ENCODE data around the gene RNF220. TPM values are rescaled to one million over a fixed set of nuclear protein-coding genes. Genes with fewer than 3 reads are reported as not detected.
"Not testable (repeated sequence)": the region's sequence is repeated elsewhere in the genome, so short reads cannot be mapped to it uniquely, and the experiment has no call there.

RNF220 gene
- total RNA-seq, 1 experiment from 2014 or later, result 68.7 TPM

- Mint-ChIP-seq H3K27me3 (ENCODE audit: unreplicated experiment) (no peaks in the 10 kb centered on the region), H3K9me3 (ENCODE audit: low read depth, unreplicated experiment) (no peaks in the 10 kb centered on the region), H3K27ac (ENCODE audit: unreplicated experiment) (no peak overlapping the region), H3K4me1 (ENCODE audit: low read depth, unreplicated experiment) (no peaks in the 10 kb centered on the region), H3K4me3 (ENCODE audit: low read depth, unreplicated experiment) (no peak overlapping the region), H3K36me3 (ENCODE audit: insufficient read depth, unreplicated experiment) (no peaks in the 10 kb centered on the region)
- TF ChIP-seq, protein P1, sequence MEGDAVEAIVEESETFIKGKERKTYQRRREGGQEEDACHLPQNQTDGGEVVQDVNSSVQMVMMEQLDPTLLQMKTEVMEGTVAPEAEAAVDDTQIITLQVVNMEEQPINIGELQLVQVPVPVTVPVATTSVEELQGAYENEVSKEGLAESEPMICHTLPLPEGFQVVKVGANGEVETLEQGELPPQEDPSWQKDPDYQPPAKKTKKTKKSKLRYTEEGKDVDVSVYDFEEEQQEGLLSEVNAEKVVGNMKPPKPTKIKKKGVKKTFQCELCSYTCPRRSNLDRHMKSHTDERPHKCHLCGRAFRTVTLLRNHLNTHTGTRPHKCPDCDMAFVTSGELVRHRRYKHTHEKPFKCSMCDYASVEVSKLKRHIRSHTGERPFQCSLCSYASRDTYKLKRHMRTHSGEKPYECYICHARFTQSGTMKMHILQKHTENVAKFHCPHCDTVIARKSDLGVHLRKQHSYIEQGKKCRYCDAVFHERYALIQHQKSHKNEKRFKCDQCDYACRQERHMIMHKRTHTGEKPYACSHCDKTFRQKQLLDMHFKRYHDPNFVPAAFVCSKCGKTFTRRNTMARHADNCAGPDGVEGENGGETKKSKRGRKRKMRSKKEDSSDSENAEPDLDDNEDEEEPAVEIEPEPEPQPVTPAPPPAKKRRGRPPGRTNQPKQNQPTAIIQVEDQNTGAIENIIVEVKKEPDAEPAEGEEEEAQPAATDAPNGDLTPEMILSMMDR (IDR thresholded peaks at IDR 0.05; ENCODE audit: unreplicated experiment), result no peak
- no TSS peak for BruUV-seq (replicated peaks)
- no peak for DNase-seq
- CTCF ChIA-PET, result no interaction called here
- intact Hi-C loops (cut with micrococcal nuclease; ENCODE audit: unreplicated experiment), result no loop called here
Observed at GRCh38 chr1:44661781-44662682, 257.0 kb downstream of the RNF220 start.

DNA sequence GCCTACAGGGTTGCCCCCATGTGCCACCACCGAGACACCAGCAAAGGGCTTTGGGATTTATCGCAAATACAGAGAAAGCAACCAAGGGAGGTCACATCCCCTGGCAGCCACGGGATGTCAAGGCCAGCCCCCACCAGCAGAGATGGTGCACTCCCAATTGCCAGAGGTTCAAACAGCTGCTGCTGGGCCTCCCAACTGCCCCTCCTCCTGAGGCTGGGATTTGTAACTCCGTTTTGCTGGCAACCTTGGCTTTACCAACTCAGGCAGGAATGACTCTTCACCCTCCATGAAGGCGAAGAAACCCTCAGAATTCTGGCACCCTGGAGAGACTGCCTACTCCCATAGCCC, 257.6 kb downstream of the RNF220 start:
- CTCF ChIA-PET, result no interaction called here
- intact Hi-C loops (cut with micrococcal nuclease; ENCODE audit: unreplicated experiment), result no loop called here

DNA sequence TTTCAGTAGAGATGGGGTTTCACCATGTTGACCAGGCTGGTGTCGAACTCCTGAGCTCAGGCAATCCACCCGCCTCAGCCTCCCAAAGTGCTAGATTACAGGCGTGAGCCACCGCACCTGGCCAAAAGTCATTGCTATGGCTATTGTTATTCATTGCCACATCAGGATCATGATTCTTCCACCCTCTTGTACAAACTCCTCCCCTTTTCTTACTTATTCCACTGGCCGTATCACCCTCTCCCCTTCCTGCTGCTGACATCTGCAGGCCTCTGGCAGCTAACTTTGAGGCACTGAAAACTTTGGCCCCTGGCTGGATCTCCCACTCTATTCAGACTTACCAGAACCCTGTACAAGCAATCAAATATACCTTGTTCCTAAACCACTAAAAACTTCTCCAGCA, 258.4 kb downstream of the RNF220 start:
- DNase-seq, result no peak
- H3K27ac Mint-ChIP-seq (ENCODE audit: unreplicated experiment), result no peak overlapping the region
- no peaks in the 10 kb centered on the region for H3K36me3 Mint-ChIP-seq (ENCODE audit: insufficient read depth, unreplicated experiment)
- H3K9me3 Mint-ChIP-seq (ENCODE audit: low read depth, unreplicated experiment), result no peaks in the 10 kb centered on the region
- intact Hi-C loops (cut with micrococcal nuclease; ENCODE audit: unreplicated experiment), result no loop called here
- BruUV-seq (replicated peaks), result no TSS peak
- no peak overlapping the region for H3K4me3 Mint-ChIP-seq (ENCODE audit: low read depth, unreplicated experiment)
- H3K4me1 Mint-ChIP-seq (ENCODE audit: low read depth, unreplicated experiment), result no peaks in the 10 kb centered on the region
- no peaks in the 10 kb centered on the region for H3K27me3 Mint-ChIP-seq (ENCODE audit: unreplicated experiment)
- CTCF ChIA-PET, result no interaction called here
- TF ChIP-seq, protein P1 (IDR thresholded peaks at IDR 0.05; ENCODE audit: unreplicated experiment), result no peak

More for the DNA sequence above, 257.6 kb downstream of the RNF220 start:
- Mint-ChIP-seq H3K36me3 (ENCODE audit: insufficient read depth, unreplicated experiment) (no peaks in the 10 kb centered on the region), H3K27me3 (ENCODE audit: unreplicated experiment) (no peaks in the 10 kb centered on the region), H3K4me1 (ENCODE audit: low read depth, unreplicated experiment) (no peaks in the 10 kb centered on the region), H3K9me3 (ENCODE audit: low read depth, unreplicated experiment) (no peaks in the 10 kb centered on the region), H3K4me3 (ENCODE audit: low read depth, unreplicated experiment) (no peak overlapping the region), H3K27ac (ENCODE audit: unreplicated experiment) (no peak overlapping the region)
- TF ChIP-seq, protein P1 (IDR thresholded peaks at IDR 0.05; ENCODE audit: unreplicated experiment), result no peak
- no peak for DNase-seq
- no TSS peak for BruUV-seq (replicated peaks)

DNA sequence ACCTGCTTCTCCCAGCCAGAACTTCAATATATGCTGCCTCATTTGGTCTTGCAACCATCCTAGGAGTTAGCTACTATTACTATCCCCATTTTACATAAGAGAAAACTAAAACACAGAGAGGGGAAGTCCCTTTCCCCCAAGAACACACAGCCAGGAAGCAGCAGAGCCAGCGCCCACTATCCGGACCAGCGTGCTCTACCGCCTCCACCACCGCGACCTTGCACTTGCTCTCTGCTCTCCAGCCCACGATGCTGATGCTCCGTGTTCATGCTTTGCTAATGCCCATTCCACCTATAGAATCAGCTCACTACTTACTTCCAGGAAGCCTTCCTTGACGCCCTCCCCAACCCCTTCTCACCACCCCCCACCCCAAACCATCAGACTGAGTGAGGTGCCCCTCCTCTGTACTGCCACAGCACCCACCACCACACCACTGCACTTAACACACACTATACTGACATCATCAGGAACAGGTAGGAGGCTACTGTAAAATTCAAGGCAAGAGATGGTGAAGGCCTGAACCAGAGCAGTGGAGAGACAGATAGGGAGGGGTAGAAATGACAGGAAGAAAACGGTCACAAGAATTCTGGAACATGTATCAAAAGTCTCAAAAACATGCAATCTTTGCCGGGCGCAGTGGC, 259.8 kb downstream of the RNF220 start:
- BruUV-seq (replicated peaks), result no TSS peak
- Mint-ChIP-seq H3K27me3 (ENCODE audit: unreplicated experiment) (no peaks in the 10 kb centered on the region), H3K4me1 (ENCODE audit: low read depth, unreplicated experiment) (no peaks in the 10 kb centered on the region), H3K9me3 (ENCODE audit: low read depth, unreplicated experiment) (no peaks in the 10 kb centered on the region), H3K27ac (ENCODE audit: unreplicated experiment) (no peak overlapping the region), H3K4me3 (ENCODE audit: low read depth, unreplicated experiment) (no peak overlapping the region), H3K36me3 (ENCODE audit: insufficient read depth, unreplicated experiment) (no peaks in the 10 kb centered on the region)
- intact Hi-C loops (cut with micrococcal nuclease; ENCODE audit: unreplicated experiment), result no loop called here
- DNase-seq, result no peak
- TF ChIP-seq, protein P1 (IDR thresholded peaks at IDR 0.05; ENCODE audit: unreplicated experiment), result no peak
- CTCF ChIA-PET, result interaction anchor here (0.6 kb wide), 1 partner anchor 34 kb away, joined by 3 read pairs; no protein-coding TSS in a partner anchor

GRCh38 chr1:44666719-44667118, 261.7 kb downstream of the RNF220 start:
- DNase-seq; H3K4me3 Mint-ChIP-seq (ENCODE audit: low read depth, unreplicated experiment); CTCF ChIA-PET; intact Hi-C loops (cut with micrococcal nuclease; ENCODE audit: unreplicated experiment); H3K9me3 Mint-ChIP-seq (ENCODE audit: low read depth, unreplicated experiment); BruUV-seq (replicated peaks); H3K4me1 Mint-ChIP-seq (ENCODE audit: low read depth, unreplicated experiment); H3K36me3 Mint-ChIP-seq (ENCODE audit: insufficient read depth, unreplicated experiment); H3K27me3 Mint-ChIP-seq (ENCODE audit: unreplicated experiment); H3K27ac Mint-ChIP-seq (ENCODE audit: unreplicated experiment): not testable (repeated sequence)
